Muscle layer of colon (tissue), 2 donors: ENCODE results near the gene FAIM2.

Experiments
- H3K27ac ChIP-seq: one replicate; pipeline ENCODE4 v1.7.0; 2013; ENCODE audit warnings: low read depth, mild to moderate bottlenecking, low read length, moderate library complexity
- H3K27me3 ChIP-seq, 2 donors: one replicate each; pipeline ENCODE4 v1.7.0; 2013; ENCODE audit warnings: low read length in 2 of 2, mild to moderate bottlenecking in 2 of 2; ENCODE audit not compliant: insufficient read depth in 2 of 2, control insufficient read depth in 1 of 2
- H3K36me3 ChIP-seq: one replicate; pipeline ENCODE4 v1.7.0; 2013; ENCODE audit warnings: mild to moderate bottlenecking, low read length; ENCODE audit not compliant: insufficient read depth
- H3K4me1 ChIP-seq: one replicate; pipeline ENCODE4 v1.7.0; 2013; ENCODE audit warnings: mild to moderate bottlenecking, low read length; ENCODE audit not compliant: insufficient read depth
- H3K4me3 ChIP-seq, 2 donors: one replicate each; pipeline ENCODE4 v1.7.0; 2013; ENCODE audit warnings: low read length in 2 of 2, low read depth in 1 of 2, mild to moderate bottlenecking in 1 of 2, moderate library complexity in 1 of 2
- H3K9ac ChIP-seq: one replicate; pipeline ENCODE4 v1.7.0; 2013; ENCODE audit warnings: low read length
- H3K9me3 ChIP-seq: one replicate; pipeline ENCODE4 v1.7.0; 2013; ENCODE audit warnings: mild to moderate bottlenecking, low read length
- donor health status: abdominal sarcoma.
- donor health status: Adenocarcinoma of cecum.

Gene FAIM2

GRCh38 chr12:49900371-49900770, 3.3 kb downstream of the FAIM2 start:
- H3K4me3 ChIP-seq, result no peak overlapping the region
- no peak overlapping the region for H3K9ac ChIP-seq
- H3K4me1 ChIP-seq, result no peaks in the 10 kb centered on the region
- H3K9me3 ChIP-seq, result no peaks in the 10 kb centered on the region
- peaks cover 0 to 10% of the 10 kb centered on the region in 2 donors for H3K27me3 ChIP-seq
- no peaks in the 10 kb centered on the region for H3K36me3 ChIP-seq
- H3K27ac ChIP-seq, result no peak overlapping the region

GRCh38 chr12:49899921-49900320, 3.8 kb downstream of the FAIM2 start:
- no peaks in the 10 kb centered on the region for H3K9me3 ChIP-seq
- no peak overlapping the region for H3K4me3 ChIP-seq
- H3K9ac ChIP-seq, result no peak overlapping the region
- no peaks in the 10 kb centered on the region for H3K36me3 ChIP-seq
- H3K27me3 ChIP-seq, result peaks cover 0 to 10% of the 10 kb centered on the region in 2 donors
- no peak overlapping the region for H3K27ac ChIP-seq
- no peaks in the 10 kb centered on the region for H3K4me1 ChIP-seq

- Histone ChIP-seq H3K4me3 (no peak overlapping the region), H3K9me3 (no peaks in the 10 kb centered on the region), H3K36me3 (no peaks in the 10 kb centered on the region), H3K4me1 (no peaks in the 10 kb centered on the region), H3K9ac (no peak overlapping the region), H3K27me3 (peaks cover 0 to 10% of the 10 kb centered on the region in 2 donors), H3K27ac (no peak overlapping the region)
Observed at GRCh38 chr12:49899286-49899843, 4.3 kb downstream of the FAIM2 start.

- Histone ChIP-seq H3K27ac (no peak overlapping the region), H3K4me1 (no peaks in the 10 kb centered on the region), H3K9ac (no peak overlapping the region), H3K36me3 (no peaks in the 10 kb centered on the region), H3K4me3 (no peak overlapping the region), H3K27me3 (peaks cover 0 to 5% of the 10 kb centered on the region in 2 donors), H3K9me3 (no peaks in the 10 kb centered on the region)
Observed at GRCh38 chr12:49897276-49897675, 6.4 kb downstream of the FAIM2 start.

- H3K27me3 ChIP-seq, result no peaks in the 10 kb centered on the region
- no peaks in the 10 kb centered on the region for H3K36me3 ChIP-seq
- H3K4me3 ChIP-seq, result no peak overlapping the region
- H3K9ac ChIP-seq, result no peak overlapping the region
- no peaks in the 10 kb centered on the region for H3K9me3 ChIP-seq
- no peaks in the 10 kb centered on the region for H3K4me1 ChIP-seq
- no peak overlapping the region for H3K27ac ChIP-seq
Observed at GRCh38 chr12:49895773-49896172, 7.9 kb downstream of the FAIM2 start.

- Histone ChIP-seq H3K27ac (no peak overlapping the region), H3K4me3 (no peak overlapping the region), H3K4me1 (no peaks in the 10 kb centered on the region), H3K36me3 (no peaks in the 10 kb centered on the region), H3K27me3 (no peaks in the 10 kb centered on the region), H3K9ac (no peak overlapping the region), H3K9me3 (no peaks in the 10 kb centered on the region)
Observed at GRCh38 chr12:49894751-49895148, 8.9 kb downstream of the FAIM2 start.

- Histone ChIP-seq H3K9ac (no peak overlapping the region), H3K27ac (no peak overlapping the region), H3K27me3 (no peaks in the 10 kb centered on the region), H3K4me1 (no peaks in the 10 kb centered on the region), H3K4me3 (no peak overlapping the region), H3K36me3 (no peaks in the 10 kb centered on the region), H3K9me3 (no peaks in the 10 kb centered on the region)
Observed at GRCh38 chr12:49893753-49894750, 9.6 kb downstream of the FAIM2 start.

GRCh38 chr12:49892732-49893317, 10.9 kb downstream of the FAIM2 start:
- no peaks in the 10 kb centered on the region for H3K36me3 ChIP-seq
- no peak overlapping the region for H3K4me3 ChIP-seq
- H3K27ac ChIP-seq, result no peak overlapping the region
- H3K27me3 ChIP-seq, result peaks cover 0 to 5% of the 10 kb centered on the region in 2 donors
- no peaks in the 10 kb centered on the region for H3K9me3 ChIP-seq
- H3K4me1 ChIP-seq, result no peaks in the 10 kb centered on the region
- no peak overlapping the region for H3K9ac ChIP-seq

GRCh38 chr12:49892084-49892731, 11.5 kb downstream of the FAIM2 start:
- H3K27ac ChIP-seq, result no peak overlapping the region
- H3K4me3 ChIP-seq, result no peak overlapping the region
- H3K36me3 ChIP-seq, result no peaks in the 10 kb centered on the region
- no peaks in the 10 kb centered on the region for H3K4me1 ChIP-seq
- H3K9ac ChIP-seq, result no peak overlapping the region
- no peaks in the 10 kb centered on the region for H3K9me3 ChIP-seq
- H3K27me3 ChIP-seq, result peaks cover 0 to 5% of the 10 kb centered on the region in 2 donors

- H3K27ac ChIP-seq, result no peak overlapping the region
- peaks cover 0 to 5% of the 10 kb centered on the region in 2 donors for H3K27me3 ChIP-seq
- H3K4me1 ChIP-seq, result no peaks in the 10 kb centered on the region
- H3K9ac ChIP-seq, result no peak overlapping the region
- H3K36me3 ChIP-seq, result no peaks in the 10 kb centered on the region
- no peaks in the 10 kb centered on the region for H3K9me3 ChIP-seq
- no peak overlapping the region for H3K4me3 ChIP-seq
Observed at GRCh38 chr12:49891476-49891875, 12.2 kb downstream of the FAIM2 start.

- H3K9ac ChIP-seq, result no peak overlapping the region
- no peaks in the 10 kb centered on the region for H3K36me3 ChIP-seq
- H3K9me3 ChIP-seq, result no peaks in the 10 kb centered on the region
- H3K27ac ChIP-seq, result no peak overlapping the region
- no peaks in the 10 kb centered on the region for H3K4me1 ChIP-seq
- no peak overlapping the region for H3K4me3 ChIP-seq
- H3K27me3 ChIP-seq, result peaks cover 0 to 7% of the 10 kb centered on the region in 2 donors
Observed at GRCh38 chr12:49891012-49891411, 12.7 kb downstream of the FAIM2 start.
